ENCODE measurements around the gene FAM81A.

The FAM81A gene

GRCh38 chr15:59549301-59550185 lies 111.6 kb downstream of the FAM81A start:
- DNase-seq (ENCODE audit: low read depth): no peak
- no peak overlapping the region for H3K4me3 ChIP-seq (ENCODE audit: low read length)
- no peak for TF ChIP-seq CTCF (IDR thresholded peaks at IDR 0.05; ENCODE audit: insufficient read depth, low read depth, low read length, missing control alignments)

- no peak overlapping the region for H3K4me3 ChIP-seq (ENCODE audit: low read length)
- TF ChIP-seq CTCF (IDR thresholded peaks at IDR 0.05; ENCODE audit: insufficient read depth, low read depth, low read length, missing control alignments): no peak
- DNase-seq (ENCODE audit: low read depth): no peak
Observed at GRCh38 chr15:59550530-59550929, 112.5 kb downstream of the FAM81A start.

GRCh38 chr15:59550956-59551355 lies 113.0 kb downstream of the FAM81A start:
- DNase-seq (ENCODE audit: low read depth): no peak
- TF ChIP-seq CTCF (IDR thresholded peaks at IDR 0.05; ENCODE audit: insufficient read depth, low read depth, low read length, missing control alignments): no peak
- no peak overlapping the region for H3K4me3 ChIP-seq (ENCODE audit: low read length)

- DNase-seq (ENCODE audit: low read depth): peak; percentile 94
- no peak for TF ChIP-seq CTCF (IDR thresholded peaks at IDR 0.05; ENCODE audit: insufficient read depth, low read depth, low read length, missing control alignments)
- H3K4me3 ChIP-seq (ENCODE audit: low read length): no peak overlapping the region
Observed at GRCh38 chr15:59553879-59554735, 116.1 kb downstream of the FAM81A start.

GRCh38 chr15:59555696-59556095 lies 117.7 kb downstream of the FAM81A start:
- no peak overlapping the region for H3K4me3 ChIP-seq (ENCODE audit: low read length)
- TF ChIP-seq CTCF (IDR thresholded peaks at IDR 0.05; ENCODE audit: insufficient read depth, low read depth, low read length, missing control alignments): no peak
- DNase-seq (ENCODE audit: low read depth): peak; percentile 89

- no peak overlapping the region for H3K4me3 ChIP-seq (ENCODE audit: low read length)
- peak; percentile 43 for DNase-seq (ENCODE audit: low read depth)
- no peak for TF ChIP-seq CTCF (IDR thresholded peaks at IDR 0.05; ENCODE audit: insufficient read depth, low read depth, low read length, missing control alignments)
Observed at GRCh38 chr15:59556380-59556779, 118.4 kb downstream of the FAM81A start.

All from epithelial cell of esophagus (primary cell).